Spleen (tissue), 13 donors: ENCODE results near the gene NRIP2. TPM values are rescaled to one million over a fixed set of nuclear protein-coding genes. Genes with fewer than 3 reads are reported as not detected.
A peak's percentile ranks its signal among the peaks of the same experiment; 100 is the strongest.

Experiments used
- DNase-seq: peaks from one replicate; pipeline ENCODE4 v3.0.0-alpha.2; 2020
- H3K27ac ChIP-seq, 8 donors: fragments of 200-600 bp; sonication (generic) in 7 of 8; 1 replicate in 4 of 8; 2 replicates in 4 of 8; pipeline versions ENCODE4 v1.5.0 to v1.8.0; 2016 to 2021; ENCODE audit warnings: inconsistent platforms in 4 of 8, mild to moderate bottlenecking in 4 of 8, moderate library complexity in 1 of 8
- H3K27me3 ChIP-seq, 7 donors: fragments of 200-600 bp; sonication (generic) in 6 of 7; replicated peaks in 1 of 7; 1 replicate in 4 of 7; 2 replicates in 3 of 7; pipeline versions ENCODE4 v1.5.0 to v1.8.0; 2016 to 2021; ENCODE audit warnings: inconsistent platforms in 3 of 7, mild to moderate bottlenecking in 1 of 7
- H3K36me3 ChIP-seq, 6 donors: fragments of 200-600 bp; sonication (generic) in 5 of 6; 1 replicate in 4 of 6; 2 replicates in 2 of 6; pipeline versions ENCODE4 v1.5.0 to v1.8.0; 2016 to 2021; ENCODE audit warnings: inconsistent platforms in 2 of 6
- H3K4me1 ChIP-seq, 6 donors: fragments of 200-600 bp; sonication (generic) in 5 of 6; 1 replicate in 3 of 6; 2 replicates in 3 of 6; pipeline versions ENCODE4 v1.5.0 to v1.8.0; 2016 to 2021; ENCODE audit warnings: inconsistent platforms in 3 of 6
- H3K4me3 ChIP-seq, 8 donors: fragments of 200-600 bp; sonication (generic) in 7 of 8; 1 replicate in 4 of 8; 2 replicates in 4 of 8; pipeline versions ENCODE4 v1.5.0 to v1.8.0; 2016 to 2021; ENCODE audit warnings: inconsistent platforms in 4 of 8, mild to moderate bottlenecking in 4 of 8, moderate library complexity in 2 of 8
- H3K9me3 ChIP-seq, 8 donors: fragments of 200-600 bp; sonication (generic) in 7 of 8; 1 replicate in 4 of 8; 2 replicates in 4 of 8; pipeline versions ENCODE4 v1.5.0 to v1.8.0; 2016 to 2021; ENCODE audit warnings: inconsistent platforms in 4 of 8
- CTCF ChIP-seq, 11 experiments: fragments of 200-600 bp in 7 of 11; fragments of 450-650 bp in 4 of 11; sonication (generic) in 4 of 11; IDR thresholded peaks in 8 of 11; conservative IDR thresholded peaks in 3 of 11; 1 replicate in 7 of 11; 2 replicates in 4 of 11; pipeline versions ENCODE4 v1.4.0 to v1.8.0; 2016 to 2021; ENCODE audit warnings: antibody characterized with exemption in 11 of 11, inconsistent platforms in 4 of 11, mild to moderate bottlenecking in 1 of 11
- POLR2A ChIP-seq, 3 donors: fragments of 450-650 bp; IDR thresholded peaks; one replicate each; pipeline ENCODE4 v1.5.1; 2017; ENCODE audit warnings: antibody characterized with exemption in 3 of 3, mild to moderate bottlenecking in 1 of 3
- POLR2AphosphoS5 ChIP-seq, 3 donors: sonication (generic); formaldehyde crosslinking; IDR thresholded peaks; one replicate each; pipeline ENCODE4 v1.5.1; 2017; ENCODE audit warnings: antibody characterized with exemption in 3 of 3
- WGBS, 5 donors: extraction: QIAGEN DNeasy Blood & Tissue Kit in 3 of 5; methylation state at CpG; one replicate each; pipeline versions ENCODE4 v1.1.5 to v1.1.7; 2013 to 2018; 5-methylcytosine and 5-hydroxymethylcytosine counted together
- intact Hi-C: fragments of 100-400 bp; cut with DNase I; formaldehyde crosslinking; loops from one replicate; pipeline ENCODE4 v1.15.0; 2023; ENCODE audit warnings: low total_unique reads
- long read RNA-seq, 2 donors: transcript quantifications; one replicate each; lab custom pipeline, GENCODE V29; 2026
- polyA plus RNA-seq, 3 donors: library from polyadenylated mRNA; stranded (reverse); fragments of 200-250 nt; gene quantifications; one replicate each; pipeline ENCODE4 v1.2.1, GENCODE V29; 2013
- total RNA-seq, 7 donors: library from RNA; depleted of rRNA in 3 of 7; stranded (reverse); fragments of >200 nt in 3 of 7; fragmentation: NEBNext Ultra II Directional in 4 of 7; extraction: Animal tissue kit (Norgen Biotek cat#: 25700) in 4 of 7; gene quantifications; one replicate each; pipeline versions ENCODE4 v1.1.0 to v1.2.1, GENCODE V29; 2016 to 2021
- donor health status: healthy with polysubstance abuse.
- donor health status: DM: no; HTN: no; CAD: no; lungs with moderate emphysema.
- donor health status: DM: no; HTN: no; CAD: no.
- donor health status: Bipolar disorder and iron deficiency.
- donor health status: healthy.
- donor health status: DM: no; HTN: no; CAD: no.
- donor health status: DM: yes; HTN: yes; CAD: no.

NRIP2 gene
- total RNA-seq (10 to 100 TPM in 6 of 7 donors, 1 to 10 TPM in 1; 6.8 to 18.8 (median 10.7) TPM), polyA plus RNA-seq (1 to 10 TPM; 1.3 to 2.6 (median 1.5) TPM)
- long read RNA-seq, donor 1, transcript NRIP2-201 (6 exons, 2,746 nt), result major isoform, 5 of 5 reads
- long read RNA-seq, donor 1, partial matches to known transcripts, result 0 of 5 reads
- long read RNA-seq, donor 1, other reads (novel, unspliced or antisense), result 0 of 5 reads
- long read RNA-seq, donor 2, transcript NRIP2-201 (6 exons, 2,746 nt), result major isoform, 6 of 11 reads
- long read RNA-seq, donor 2, partial matches to known transcripts, result 5 of 11 reads
- long read RNA-seq, donor 2, other reads (novel, unspliced or antisense), result 0 of 11 reads

- Histone ChIP-seq H3K9me3 (no peaks in the 10 kb centered on the region), H3K36me3 (peaks cover 0 to 63% (median 14%) of the 10 kb centered on the region in 6 donors), H3K27ac (peak within 1 kb of the TSS in 7 of 8 donors; percentile 7 to 75 (median 65)), H3K27me3 (peaks cover 0 to 11% (median 0%) of the 10 kb centered on the region in 7 donors), H3K4me1 (peaks cover 0 to 26% (median 6%) of the 10 kb centered on the region in 6 donors), H3K4me3 (peak within 1 kb of the TSS in 7 of 8 donors; percentile 14 to 59 (median 24))
- no peak for DNase-seq
- intact Hi-C loops, result no loop called here
- TF ChIP-seq POLR2A (IDR thresholded peaks at IDR 0.05) (no peak), POLR2AphosphoS5 (IDR thresholded peaks at IDR 0.05) (peak in 2 of 3 donors; percentile 41 to 61), CTCF (IDR thresholded peaks at IDR 0.05 in 8 of 11, conservative IDR thresholded peaks at IDR 0.05 in 3 of 11) (peak in 1 of 11 experiments; percentile 12)
- WGBS, 5 donors, result 32 to 38% (median 33%) methylated on average over 20 to 32 of the region's 32 CpGs
These were observed at the start of gene NRIP2 for GRCh38 chr12:2834581-2835491. Gene NRIP2 (minus strand): TSS chr12:2835035. CDS start chr12:2834983, 52 bp downstream.

GRCh38 chr12:2879853-2880252 is 45.0 kb upstream of the NRIP2 start:
- no peak overlapping the region for H3K27ac ChIP-seq
- peaks cover 0 to 14% (median 0%) of the 10 kb centered on the region in 6 donors for H3K36me3 ChIP-seq
- peaks cover 19 to 63% (median 34%) of the 10 kb centered on the region in 6 donors for H3K4me1 ChIP-seq
- H3K9me3 ChIP-seq, result no peaks in the 10 kb centered on the region
- 93 to 99% (median 97%) methylated on average over 3 of the region's 3 CpGs for WGBS, 5 donors
- intact Hi-C loops, result no loop called here
- H3K27me3 ChIP-seq, result no peaks in the 10 kb centered on the region
- no peak overlapping the region for H3K4me3 ChIP-seq
- DNase-seq, result no peak
- TF ChIP-seq POLR2AphosphoS5 (IDR thresholded peaks at IDR 0.05), result no peak
- TF ChIP-seq POLR2A (IDR thresholded peaks at IDR 0.05), result no peak

- TF ChIP-seq POLR2AphosphoS5 (IDR thresholded peaks at IDR 0.05), result peak in 1 of 3 donors; percentile 63
- no peak for TF ChIP-seq CTCF (IDR thresholded peaks at IDR 0.05 in 8 of 11, conservative IDR thresholded peaks at IDR 0.05 in 3 of 11)
- no peaks in the 10 kb centered on the region for H3K9me3 ChIP-seq
- peak overlapping the region; percentile 71 to 96 (median 86) for H3K4me3 ChIP-seq
- H3K27ac ChIP-seq, result peak overlapping the region; percentile 91 to 98 (median 95)
- H3K27me3 ChIP-seq, result no peaks in the 10 kb centered on the region
- intact Hi-C loops, result no loop called here
- 37 to 55% (median 39%) methylated on average over 16 of the region's 16 CpGs for WGBS, 5 donors
- DNase-seq, result peak; percentile 66
- H3K36me3 ChIP-seq, result peaks cover 0 to 14% (median 0%) of the 10 kb centered on the region in 6 donors
- peaks cover 19 to 52% (median 33%) of the 10 kb centered on the region in 6 donors for H3K4me1 ChIP-seq
These were observed 43.3 kb upstream of the NRIP2 start for GRCh38 chr12:2877953-2878732.
